ENCODE results near the gene CBX7. TPM values are rescaled to one million over a fixed set of nuclear protein-coding genes. Genes with fewer than 3 reads are reported as not detected.

Gene CBX7
- total RNA-seq, 4 donors from 2014 or later, result 47.6 to 108 (median 64.8) TPM

GRCh38 chr22:39095971-39096370 is 56.5 kb downstream of the CBX7 start:
- H3K4me3 ChIP-seq (ENCODE audit: low read depth, poor library complexity, severe bottlenecking), result no peak overlapping the region
- no peak for TF ChIP-seq CTCF (IDR thresholded peaks at IDR 0.05)
- TF ChIP-seq POLR2A (IDR thresholded peaks at IDR 0.05), result no peak
- intact Hi-C loops (cut with DNase I; ENCODE audit: low total_unique reads), result no loop called here

GRCh38 chr22:39094717-39095389 is 57.6 kb downstream of the CBX7 start:
- no peak overlapping the region for H3K4me3 ChIP-seq (ENCODE audit: low read depth, poor library complexity, severe bottlenecking)
- DNase-seq (ENCODE audit: low spot score in 2 of 2), result no peak
- WGBS, 2 donors, result 87 to 90% methylated on average over 14 of the region's 14 CpGs
- TF ChIP-seq CTCF (IDR thresholded peaks at IDR 0.05) (no peak), POLR2A (IDR thresholded peaks at IDR 0.05) (no peak)
- intact Hi-C loops (cut with DNase I; ENCODE audit: low total_unique reads), result no loop called here

More at GRCh38 chr22:39095971-39096370, 56.5 kb downstream of the CBX7 start:
- DNase-seq (ENCODE audit: low spot score in 2 of 2), result no peak
- 84 to 93% methylated on average over 3 of the region's 3 CpGs for WGBS, 2 donors

GRCh38 chr22:39092111-39092862 is 60.2 kb downstream of the CBX7 start:
- no peak overlapping the region for H3K4me3 ChIP-seq (ENCODE audit: low read depth, poor library complexity, severe bottlenecking)
- no peak for DNase-seq (ENCODE audit: low spot score in 2 of 2)
- intact Hi-C loops (cut with DNase I; ENCODE audit: low total_unique reads), result no loop called here
- no peak for TF ChIP-seq CTCF (IDR thresholded peaks at IDR 0.05)
- no peak for TF ChIP-seq POLR2A (IDR thresholded peaks at IDR 0.05)
- 66 to 68% methylated on average over 8 of the region's 8 CpGs for WGBS, 2 donors

- DNase-seq (ENCODE audit: low spot score in 2 of 2), result no peak
- TF ChIP-seq CTCF (IDR thresholded peaks at IDR 0.05) (no peak), POLR2A (IDR thresholded peaks at IDR 0.05) (no peak)
- intact Hi-C loops (cut with DNase I; ENCODE audit: low total_unique reads), result no loop called here
- WGBS, 2 donors, result 84 to 86% methylated on average over 23 of the region's 23 CpGs
- H3K4me3 ChIP-seq (ENCODE audit: low read depth, poor library complexity, severe bottlenecking), result no peak overlapping the region
Observed at GRCh38 chr22:39091126-39092081, 61.1 kb downstream of the CBX7 start.

GRCh38 chr22:39090426-39091064 is 61.9 kb downstream of the CBX7 start:
- no peak for TF ChIP-seq CTCF (IDR thresholded peaks at IDR 0.05)
- TF ChIP-seq POLR2A (IDR thresholded peaks at IDR 0.05), result no peak
- intact Hi-C loops (cut with DNase I; ENCODE audit: low total_unique reads), result no loop called here
- DNase-seq (ENCODE audit: low spot score in 2 of 2), result no peak
- H3K4me3 ChIP-seq (ENCODE audit: low read depth, poor library complexity, severe bottlenecking), result no peak overlapping the region
- WGBS, 2 donors, result 52 to 56% methylated on average over 14 of the region's 15 CpGs
